GM23248 (cell line): ENCODE measurements around the gene ATP12A. TPM values are rescaled to one million over a fixed set of nuclear protein-coding genes. Genes with fewer than 3 reads are reported as not detected.

Experiments
- DNase-seq: peaks from one replicate; pipeline ENCODE4 v3.0.0-alpha.2; 2015
- H2AFZ ChIP-seq: fragments of 200-600 bp; sonication (generic); 2 replicates; pipeline ENCODE4 v1.6.1; 2016; ENCODE audit warnings: antibody characterized with exemption
- H3F3A ChIP-seq: fragments of 200-600 bp; sonication (generic); 2 replicates; pipeline ENCODE4 v1.6.1; 2016; ENCODE audit warnings: mild to moderate bottlenecking, antibody characterized with exemption, mixed run types; ENCODE audit not compliant: insufficient read depth
- H3K27ac ChIP-seq: fragments of 200-600 bp; sonication (generic); 2 replicates; pipeline ENCODE4 v1.5.1; 2016; ENCODE audit warnings: mild to moderate bottlenecking
- H3K27me3 ChIP-seq: fragments of 200-600 bp; sonication (generic); replicated peaks from 2 replicates; pipeline ENCODE4 v1.6.1; 2016; ENCODE audit warnings: mild to moderate bottlenecking; ENCODE audit not compliant: insufficient read depth
- H3K36me3 ChIP-seq: fragments of 200-600 bp; sonication (generic); 2 replicates; pipeline ENCODE4 v1.6.1; 2016; ENCODE audit warnings: low read depth, mild to moderate bottlenecking
- H3K4me1 ChIP-seq: fragments of 200-600 bp; sonication (generic); 2 replicates; pipeline ENCODE4 v1.6.1; 2016; ENCODE audit warnings: mild to moderate bottlenecking; ENCODE audit not compliant: insufficient read depth
- H3K4me2 ChIP-seq: fragments of 200-600 bp; sonication (generic); one replicate; pipeline ENCODE4 v1.6.1; 2016; ENCODE audit warnings: mild to moderate bottlenecking; ENCODE audit not compliant: unreplicated experiment
- H3K4me3 ChIP-seq: fragments of 200-600 bp; sonication (generic); 2 replicates; pipeline ENCODE4 v1.5.1; 2016; ENCODE audit warnings: mild to moderate bottlenecking
- H3K79me2 ChIP-seq: fragments of 200-600 bp; sonication (generic); 2 replicates; pipeline ENCODE4 v1.6.1; 2016; ENCODE audit warnings: mild to moderate bottlenecking; ENCODE audit not compliant: insufficient read depth
- H3K9ac ChIP-seq: fragments of 200-600 bp; sonication (generic); 2 replicates; pipeline ENCODE4 v1.6.1; 2016; ENCODE audit warnings: mild to moderate bottlenecking
- H3K9me2 ChIP-seq: fragments of 200-600 bp; sonication (generic); 2 replicates; pipeline ENCODE4 v1.6.1; 2016; ENCODE audit warnings: mixed run types, mild to moderate bottlenecking, moderate library complexity; ENCODE audit not compliant: insufficient read depth
- H3K9me3 ChIP-seq: fragments of 200-600 bp; sonication (generic); one replicate; pipeline ENCODE4 v1.6.1; 2017; ENCODE audit warnings: low read depth
- H4K20me1 ChIP-seq: fragments of 200-600 bp; sonication (generic); 2 replicates; pipeline ENCODE4 v1.6.0; 2016; ENCODE audit not compliant: insufficient read depth
- EZH2 ChIP-seq: fragments of 200-600 bp; sonication (generic); IDR thresholded peaks from 2 replicates; pipeline ENCODE4 v1.6.1; 2018; ENCODE audit warnings: antibody characterized with exemption, mild to moderate bottlenecking; ENCODE audit not compliant: insufficient read depth, poor library complexity, severe bottlenecking
- EZH2phosphoT487 ChIP-seq: fragments of 200-600 bp; sonication (generic); IDR thresholded peaks from 2 replicates; pipeline ENCODE4 v1.6.1; 2018; ENCODE audit warnings: antibody characterized with exemption, moderate library complexity, mild to moderate bottlenecking, low read depth; ENCODE audit not compliant: insufficient read depth
- WGBS, 2 experiments: methylation state at CpG; one replicate each; pipeline ENCODE4 v1.1.6; 2015 to 2017; ENCODE audit warnings: low lambda C conversion rate in 2 of 2, low coverage in 1 of 2; ENCODE audit errors: missing lambda C conversion rate in 2 of 2; 5-methylcytosine and 5-hydroxymethylcytosine counted together
- in situ Hi-C: fragments of 300-500 bp; cut with MboI; formaldehyde crosslinking; loops from 2 replicates; pipeline ENCODE4 v1.15.0; 2020
- polyA plus RNA-seq: library from polyadenylated mRNA; unstranded; fragments of >200 nt; fragmentation: Nextera tagmentation; extraction: Ambion mirVana; gene quantifications from 2 replicates; pipeline ENCODE4 v1.2.1, GENCODE V29; 2016
- total RNA-seq: library from RNA; depleted of rRNA; stranded (reverse); fragments of >200 nt; shearing (Covaris generic); gene quantifications from 2 replicates; pipeline ENCODE4 v1.2.3, GENCODE V29; 2014

The ATP12A gene
- total and polyA plus RNA-seq, 2 experiments from 2014 or later: not detected

DNA sequence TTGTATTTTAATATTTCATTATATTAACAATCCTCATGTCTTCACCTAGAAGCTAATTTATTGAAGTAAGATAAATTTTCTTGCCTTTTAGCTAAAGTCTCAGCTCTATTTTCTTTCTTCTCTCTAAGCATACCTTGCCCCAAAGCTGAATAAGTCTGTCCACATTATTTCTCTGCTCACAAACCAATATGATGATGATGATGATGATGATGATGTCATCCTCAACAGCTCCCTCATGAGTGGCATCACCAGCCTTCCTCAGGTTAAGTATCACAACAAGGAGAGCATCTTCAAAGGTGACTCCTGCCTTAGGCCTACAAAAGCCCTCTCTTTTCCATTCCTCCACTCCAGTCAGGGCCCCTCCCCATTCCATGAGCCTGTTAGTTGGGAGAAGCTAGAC is 31.9 kb upstream of the ATP12A start:
- Histone ChIP-seq H3K4me2 (no peak overlapping the region), H4K20me1 (no peaks in the 10 kb centered on the region), H3K9me3 (no peaks in the 10 kb centered on the region), H3K9me2 (no peaks in the 10 kb centered on the region), H3K4me3 (no peak overlapping the region), H2AFZ (no peak overlapping the region), H3K27me3 (no peaks in the 10 kb centered on the region), H3K4me1 (peaks cover 14% of the 10 kb centered on the region), H3K9ac (no peak overlapping the region), H3K27ac (no peak overlapping the region), H3K79me2 (no peaks in the 10 kb centered on the region), H3K36me3 (no peaks in the 10 kb centered on the region), H3F3A (no peaks in the 10 kb centered on the region)
- no peak for DNase-seq
- no peak for TF ChIP-seq EZH2phosphoT487
- TF ChIP-seq EZH2: no peak
- in situ Hi-C loops: no loop called here

DNA sequence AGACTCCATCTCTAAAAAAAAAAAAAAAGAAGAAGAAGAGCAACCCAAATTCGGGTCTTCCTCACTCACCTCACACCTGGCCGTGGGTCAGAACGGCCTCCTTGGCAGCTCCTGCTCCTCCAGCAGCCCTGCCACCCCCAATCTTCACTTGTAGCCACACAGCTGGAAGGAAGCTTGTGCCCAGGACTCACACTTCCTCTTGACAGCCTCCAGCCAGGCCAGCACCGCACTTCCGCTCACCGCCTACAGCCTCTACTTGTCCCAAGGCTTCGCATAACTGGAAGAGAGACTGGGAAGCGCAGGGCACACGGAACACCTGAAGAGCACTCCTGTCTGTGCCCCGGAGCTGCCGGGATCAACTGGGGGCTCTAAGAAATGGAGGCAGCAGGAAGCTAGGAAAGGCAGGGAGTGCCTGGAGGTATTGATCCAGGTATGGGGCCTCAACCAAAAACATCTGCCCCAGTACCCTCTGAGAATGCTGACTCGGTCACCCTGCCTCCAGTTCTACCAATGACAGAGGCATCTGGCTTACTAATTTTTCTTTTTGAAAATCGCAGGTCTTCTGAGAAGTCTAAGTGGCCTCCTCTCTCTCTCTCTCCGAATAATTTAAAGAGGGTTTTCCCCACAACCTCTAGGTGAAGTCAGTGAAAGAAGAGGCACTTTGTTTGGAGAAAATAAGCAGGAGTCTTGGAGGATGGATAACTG is 31.1 kb upstream of the ATP12A start:
- Histone ChIP-seq H3K9ac (no peak overlapping the region), H2AFZ (no peak overlapping the region), H3K79me2 (no peaks in the 10 kb centered on the region), H3K9me2 (no peaks in the 10 kb centered on the region), H3K27me3 (no peaks in the 10 kb centered on the region), H3K4me1 (peaks cover 14% of the 10 kb centered on the region), H4K20me1 (no peaks in the 10 kb centered on the region), H3K36me3 (no peaks in the 10 kb centered on the region), H3F3A (no peaks in the 10 kb centered on the region), H3K4me3 (no peak overlapping the region), H3K9me3 (no peaks in the 10 kb centered on the region), H3K4me2 (no peak overlapping the region), H3K27ac (no peak overlapping the region)
- in situ Hi-C loops: no loop called here
- no peak for TF ChIP-seq EZH2
- TF ChIP-seq EZH2phosphoT487: no peak
- DNase-seq: no peak
- 89 to 91% methylated on average over 14 of the region's 14 CpGs for WGBS, 2 experiments

DNA sequence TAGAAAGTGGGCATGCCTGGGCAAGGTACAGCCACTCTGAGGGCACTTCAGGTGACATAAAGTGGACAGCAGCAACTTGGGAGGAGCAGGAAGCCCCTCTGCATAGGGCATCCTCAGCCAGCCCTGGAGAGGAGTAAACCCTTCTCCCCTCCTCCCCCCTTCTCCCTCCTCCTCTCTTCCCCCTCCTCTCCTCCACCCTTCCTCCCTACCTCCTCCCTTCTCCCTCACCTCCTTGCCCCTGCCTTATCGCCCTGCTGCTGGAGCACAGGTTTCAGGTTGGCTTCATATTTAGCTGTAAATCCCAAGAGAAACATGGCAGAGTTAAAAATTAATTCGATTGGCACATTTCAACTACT is 30.5 kb upstream of the ATP12A start:
- Histone ChIP-seq H4K20me1 (no peaks in the 10 kb centered on the region), H3K36me3 (no peaks in the 10 kb centered on the region), H3K9me3 (no peaks in the 10 kb centered on the region), H3K9ac (no peak overlapping the region), H3K79me2 (no peaks in the 10 kb centered on the region), H3K4me3 (peak overlapping the region; percentile 5; the same call in 1 of the 2 replicates), H3K4me2 (peak overlapping the region; percentile 16), H3K27me3 (no peaks in the 10 kb centered on the region), H2AFZ (peak overlapping the region; percentile 42; the same call in 1 of the 2 replicates), H3K27ac (no peak overlapping the region), H3F3A (no peaks in the 10 kb centered on the region), H3K4me1 (peaks cover 19% of the 10 kb centered on the region), H3K9me2 (no peaks in the 10 kb centered on the region)
- no peak for DNase-seq
- WGBS, 2 experiments: 73 to 82% methylated on average over 2 of the region's 2 CpGs
- TF ChIP-seq EZH2 (no peak), EZH2phosphoT487 (no peak)
- in situ Hi-C loops: no loop called here

DNA sequence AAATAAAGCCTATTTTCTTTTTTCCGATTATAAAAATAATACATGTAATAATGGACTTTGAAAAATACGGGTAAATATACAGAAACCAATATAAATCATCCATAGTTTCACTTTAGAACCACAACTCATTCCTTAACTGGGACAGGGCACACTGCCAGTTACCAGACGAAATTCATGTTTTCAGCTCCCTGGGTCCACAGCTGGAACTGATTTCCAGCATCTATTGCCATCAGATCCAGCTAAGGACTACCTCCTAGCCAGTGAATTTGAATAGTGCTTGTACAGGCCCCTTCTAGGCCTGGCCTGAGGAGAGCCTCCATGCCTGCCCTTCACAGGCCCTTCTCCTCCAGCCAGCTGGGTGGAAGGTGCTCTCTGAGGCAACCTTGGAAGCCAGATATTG is 30.0 kb upstream of the ATP12A start:
- Histone ChIP-seq H3F3A (no peaks in the 10 kb centered on the region), H3K4me3 (peak overlapping the region; percentile 5; the same call in 1 of the 2 replicates), H3K4me1 (peaks cover 24% of the 10 kb centered on the region), H3K9me2 (no peaks in the 10 kb centered on the region), H3K79me2 (no peaks in the 10 kb centered on the region), H3K27me3 (no peaks in the 10 kb centered on the region), H3K9ac (no peak overlapping the region), H4K20me1 (no peaks in the 10 kb centered on the region), H3K9me3 (no peaks in the 10 kb centered on the region), H2AFZ (peak overlapping the region; percentile 42), H3K4me2 (peak overlapping the region; percentile 16), H3K27ac (no peak overlapping the region), H3K36me3 (no peaks in the 10 kb centered on the region)
- WGBS, 2 experiments: 4 to 8% methylated on average over 3 of the region's 3 CpGs
- peak; percentile 79 for DNase-seq
- no peak for TF ChIP-seq EZH2phosphoT487
- no peak for TF ChIP-seq EZH2
- in situ Hi-C loops: no loop called here
